K562 (cell line): Measurements from ENCODE around the gene PAFAH2. TPM values are rescaled to one million over a fixed set of nuclear protein-coding genes. Genes with fewer than 3 reads are reported as not detected.

Experiments used
- ATAC-seq: fragments of 200-7000 bp; cut with Tn5 transposase; 3 replicates; pipeline ENCODE4 v1.9.1; 2020; ENCODE audit warnings: moderate library complexity
- BruUV-seq: library from RNA; stranded (reverse); fragments of 400-500 nt; replicated peaks from 2 replicates; lab custom pipeline; 2021; lab: Mats Ljungman, UMichigan
- CTCF ChIA-PET: fragments of 300-600 bp; formaldehyde crosslinking; extraction: SDS; loops from one replicate; lab custom pipeline; 2021; ENCODE audit warnings: low intra/inter-chr PET ratio; lab: Yijun Ruan, JAX
- POLR2A ChIA-PET: fragments of 300-600, 350-650 bp; sonication (Branson Sonifier 250); formaldehyde crosslinking; extraction: SDS; loops from one replicate; lab custom pipeline; 2021; ENCODE audit warnings: antibody characterized with exemption, inconsistent platforms; lab: Yijun Ruan, JAX
- DNase-seq, 4 experiments: peaks; one replicate each; pipeline versions ENCODE4 v3.0.0 to v3.0.0-alpha.2; 2011 to 2018; ENCODE audit warnings: low spot score in 3 of 4, mixed read lengths in 3 of 4; ENCODE audit errors: extremely low read depth in 1 of 4
- FAIRE-seq: peaks from 2 replicates; lab custom pipeline; 2011; peaks lifted over from hg19 to GRCh38; lab: Jason Lieb, UNC
- H2AFZ ChIP-seq: 2 replicates; pipeline ENCODE4 v1.6.0; 2011; ENCODE audit warnings: low read depth, low read length, control low read depth, inconsistent platforms
- H3K27ac ChIP-seq: fragments of 200-600 bp; 3 replicates; pipeline ENCODE4 v1.8.0; 2011; ENCODE audit warnings: low read depth, mild to moderate bottlenecking, control low read depth, inconsistent platforms, low read length, moderate library complexity, mixed read lengths; ENCODE audit errors: extremely low read depth
- H3K27me3 ChIP-seq, 2 experiments: fragments of 300-600 bp in 1 of 2; 2 replicates in 1 of 2; 3 replicates in 1 of 2; pipeline versions ENCODE4 v1.6.0 to v1.8.0; 2011; ENCODE audit warnings: inconsistent platforms in 2 of 2, low read length in 2 of 2, mild to moderate bottlenecking in 1 of 2, mixed read lengths in 1 of 2, moderate library complexity in 1 of 2; ENCODE audit not compliant: control insufficient read depth in 2 of 2, insufficient read depth in 2 of 2
- H3K36me3 ChIP-seq: fragments of 300-600 bp; 3 replicates; pipeline ENCODE4 v1.8.0; 2011; ENCODE audit warnings: mild to moderate bottlenecking, low read length, inconsistent platforms; ENCODE audit not compliant: control insufficient read depth, insufficient read depth
- H3K4me1 ChIP-seq, 2 experiments: fragments of 200-600 bp in 1 of 2; replicated peaks in 1 of 2; 2 replicates in 1 of 2; 3 replicates in 1 of 2; pipeline versions ENCODE4 v1.5.1 to v1.8.0; 2011; ENCODE audit warnings: inconsistent platforms in 2 of 2, low read length in 2 of 2, mild to moderate bottlenecking in 1 of 2, mixed read lengths in 1 of 2, moderate library complexity in 1 of 2; ENCODE audit not compliant: control insufficient read depth in 2 of 2, insufficient read depth in 2 of 2
- H3K4me2 ChIP-seq: 2 replicates; pipeline ENCODE4 v1.6.1; 2011; ENCODE audit warnings: low read length, control low read depth, inconsistent platforms, mixed read lengths; ENCODE audit not compliant: insufficient read depth
- H3K4me3 ChIP-seq: fragments of 200-600 bp; sonication (generic), shearing (Covaris generic); 2 replicates; pipeline ENCODE4 v1.5.1; 2016; ENCODE audit warnings: control low read depth, inconsistent platforms
- H3K79me2 ChIP-seq: fragments of 200-600 bp; 3 replicates; pipeline ENCODE4 v1.8.0; 2011; ENCODE audit warnings: low read length, inconsistent platforms; ENCODE audit not compliant: control insufficient read depth, insufficient read depth
- H3K9ac ChIP-seq, 2 experiments: 2 replicates each; pipeline versions ENCODE4 v1.6.0 to v1.6.1; 2011; ENCODE audit warnings: low read depth in 2 of 2, low read length in 2 of 2, control low read depth in 1 of 2, inconsistent platforms in 1 of 2, mild to moderate bottlenecking in 1 of 2, mixed read lengths in 1 of 2; ENCODE audit not compliant: insufficient read depth in 1 of 2
- H3K9me1 ChIP-seq: one replicate; pipeline ENCODE4 v1.6.0; 2011; ENCODE audit warnings: inconsistent platforms, mild to moderate bottlenecking, low read length, moderate library complexity; ENCODE audit not compliant: control insufficient read depth, insufficient read depth
- H3K9me3 ChIP-seq: replicated peaks from 2 replicates; pipeline ENCODE4 v1.5.1; 2011; ENCODE audit warnings: low read depth, low read length, inconsistent platforms; ENCODE audit not compliant: control insufficient read depth, insufficient read depth
- H4K20me1 ChIP-seq: replicated peaks from 2 replicates; pipeline ENCODE4 v1.6.1; 2011; ENCODE audit warnings: low read length, inconsistent platforms, mixed read lengths; ENCODE audit not compliant: control insufficient read depth, insufficient read depth
- KAT2B ChIP-seq: IDR thresholded peaks from one replicate; pipeline ENCODE4 v1.6.1; 2012; ENCODE audit warnings: low read depth, mild to moderate bottlenecking, control low read depth, inconsistent platforms, low read length, moderate library complexity
- KAT7 ChIP-seq: sonication (generic); formaldehyde crosslinking; IDR thresholded peaks from 2 replicates; pipeline ENCODE4 v1.8.0; 2022; ENCODE audit warnings: missing genetic modification reagents, mild to moderate bottlenecking, borderline replicate concordance
- KDM1A ChIP-seq, 2 experiments: fragments of 450-650 bp; IDR thresholded peaks; 2 replicates each; pipeline ENCODE4 v1.6.1; 2016; ENCODE audit warnings: mild to moderate bottlenecking in 2 of 2
- PATZ1 ChIP-seq: fragments of 250-450 bp; sonication (Bioruptor Pico); IDR thresholded peaks from 2 replicates; pipeline ENCODE4 v1.5.0; 2020; ENCODE audit warnings: mild to moderate bottlenecking, borderline replicate concordance
- PCBP1 ChIP-seq: fragments of 200-400 bp; formaldehyde crosslinking; IDR thresholded peaks from 2 replicates; pipeline ENCODE4 v1.6.1; 2018; ENCODE audit warnings: mild to moderate bottlenecking, low read depth, low read length; ENCODE audit not compliant: poor library complexity, severe bottlenecking
- ZKSCAN8 ChIP-seq: fragments of 200-800 bp; sonication (Bioruptor generic); IDR thresholded peaks from 2 replicates; pipeline ENCODE4 v1.6.1; 2016; ENCODE audit warnings: missing genetic modification characterization, missing compliant biosample characterization
- ZNF76 ChIP-seq: fragments of 250-450 bp; sonication (Bioruptor Pico); IDR thresholded peaks from 2 replicates; pipeline ENCODE4 v1.4.0; 2020; ENCODE audit warnings: mild to moderate bottlenecking, moderate library complexity, borderline replicate concordance
- WGBS: fragments of 100-300 bp; shearing (Covaris generic); methylation state at CpG from one replicate; pipeline ENCODE4 v1.1.6; 2016; ENCODE audit warnings: low coverage, mixed read lengths; ENCODE audit not compliant: insufficient coverage; ENCODE audit errors: missing lambda C conversion rate; 5-methylcytosine and 5-hydroxymethylcytosine counted together
- in situ Hi-C: fragments of 300-500 bp; cut with MboI; formaldehyde crosslinking; loops from 4 replicates; pipeline ENCODE4 v1.15.0; 2018; ENCODE audit warnings: inconsistent platforms, mixed read lengths
- intact Hi-C: fragments of 100-400 bp; cut with micrococcal nuclease; formaldehyde crosslinking; loops from 2 replicates; pipeline ENCODE4 v1.14.2; 2022
- polyA plus RNA-seq, 8 experiments: library from polyadenylated mRNA; depleted of rRNA in 4 of 8; stranded (reverse) in 5 of 8; unstranded in 3 of 8; fragments of >200 nt; fragmentation: Nextera tagmentation in 2 of 8; fragmentation: Illumina TruSeq in 1 of 8; extraction: Ambion mirVana in 2 of 8; extraction: Trizol in 1 of 8; gene quantifications; 2 replicates each; pipeline versions ENCODE4 v1.2.1 to v1.2.3, GENCODE V29; 2011 to 2014; ENCODE audit warnings: inconsistent platforms in 1 of 8, missing spikeins in 1 of 8
- total RNA-seq, 7 experiments: library from RNA; depleted of rRNA in 6 of 7; stranded (reverse); fragments of >200 nt in 6 of 7; fragmentation: Illumina TruSeq in 2 of 7; extraction: Trizol in 2 of 7; gene quantifications; 2 replicates each; pipeline versions ENCODE4 v1.2.1 to v1.2.3, GENCODE V29; 2011 to 2021; ENCODE audit warnings: low replicate concordance in 1 of 7

Gene PAFAH2
- total and polyA plus RNA-seq, 9 of the 15 experiments (the other 6 are each of a cell fraction or from before 2014, with no cell fraction given): 4.2 to 10.9 (median 6.8) TPM

- TF ChIP-seq PATZ1 (CRISPR knock-in tag): no peak
Measured at GRCh38 chr1:25997828-25998761, at the start of gene PAFAH2 (continued).

- no peaks in the 10 kb centered on the region for H4K20me1 ChIP-seq
- no peak for DNase-seq
- H3K9me1 ChIP-seq: no peaks in the 10 kb centered on the region
- CTCF ChIA-PET: no interaction called here
- no peak overlapping the region for H3K27ac ChIP-seq
- H3K4me2 ChIP-seq: no peak overlapping the region
- no peak overlapping the region for H2AFZ ChIP-seq
- TF ChIP-seq KAT2B (no peak), PCBP1 (no peak), KAT7 (CRISPR knock-in tag) (no peak), KDM1A (IDR thresholded peaks at IDR 0.05) (peak; percentile 74 to 75), ZNF76 (CRISPR knock-in tag) (no peak), ZKSCAN8 (no peak)
- TF ChIP-seq, all 486 proteins: peak for 1
- 41% methylated on average over 7 of the region's 7 CpGs for WGBS
- in situ Hi-C loops (no loop called here), intact Hi-C loops (no loop called here)
- POLR2A ChIA-PET: interaction anchor here (0.6 to 1.4 kb wide), 3 partner anchors 23 to 307 kb away, joined by 3 read pairs; no protein-coding TSS in a partner anchor
- no peak for FAIRE-seq
- Histone ChIP-seq H3K4me1 (peaks cover 36 to 45% of the 10 kb centered on the region in 2 experiments), H3K36me3 (no peaks in the 10 kb centered on the region), H3K9me3 (no peaks in the 10 kb centered on the region), H3K79me2 (no peaks in the 10 kb centered on the region), H3K9ac (no peak overlapping the region; a peak in 1 of 4 replicates), H3K27me3 (no peaks in the 10 kb centered on the region), H3K4me3 (no peak overlapping the region)
- no TSS peak for BruUV-seq
- ATAC-seq: no peak
Measured at GRCh38 chr1:26047278-26047874, 49.5 kb upstream of the PAFAH2 start.
